Cardiac muscle cell (in vitro differentiated cells and primary cell): Measurements from ENCODE around the gene NCSTN. TPM values are rescaled to one million over a fixed set of nuclear protein-coding genes. Genes with fewer than 3 reads are reported as not detected.

Experiments
- DNase-seq, 2 donors: peaks; one replicate each; pipeline versions ENCODE4 v3.0.0 to v3.0.0-alpha.2; 2010 to 2017; ENCODE audit warnings: low read depth in 1 of 2, low spot score in 1 of 2
- H3K27ac ChIP-seq: fragments of 200-600 bp; sonication (generic); 2 replicates; pipeline ENCODE4 v1.5.1; 2016
- H3K27me3 ChIP-seq: fragments of 200-600 bp; sonication (generic); 2 replicates; pipeline ENCODE4 v1.6.0; 2016; ENCODE audit warnings: control low read depth
- H3K36me3 ChIP-seq: fragments of 200-600 bp; sonication (generic); 2 replicates; pipeline ENCODE4 v1.5.1; 2016; ENCODE audit warnings: control low read depth
- H3K4me1 ChIP-seq: fragments of 200-600 bp; sonication (generic); 2 replicates; pipeline ENCODE4 v1.8.1; 2017; ENCODE audit warnings: low read depth, mild to moderate bottlenecking, mixed run types
- H3K4me3 ChIP-seq: fragments of 200-600 bp; sonication (generic); 2 replicates; pipeline ENCODE4 v1.5.1; 2016; ENCODE audit warnings: mild to moderate bottlenecking
- H3K9me3 ChIP-seq: fragments of 200-600 bp; sonication (generic); 2 replicates; pipeline ENCODE4 v1.5.1; 2017; ENCODE audit warnings: low read depth, mild to moderate bottlenecking, control low read depth
- polyA plus RNA-seq: library from polyadenylated mRNA; unstranded; fragments of >200 nt; fragmentation: Nextera tagmentation; extraction: Ambion mirVana; gene quantifications from 2 replicates; pipeline ENCODE4 v1.2.1, GENCODE V29; 2016
- total RNA-seq: library from RNA; depleted of rRNA; stranded (reverse); fragments of >200 nt; gene quantifications from 2 replicates; pipeline ENCODE4 v1.2.3, GENCODE V29; 2016
- TF ChIP-seq, protein P1 (sequence below): IDR thresholded peaks from 2 replicates; pipeline ENCODE4 v1.5.1; 2012; ENCODE audit warnings: low read depth, mild to moderate bottlenecking, low read length

Gene NCSTN
- total and polyA plus RNA-seq, 2 experiments from 2014 or later, result 55.4 to 113 TPM

DNA sequence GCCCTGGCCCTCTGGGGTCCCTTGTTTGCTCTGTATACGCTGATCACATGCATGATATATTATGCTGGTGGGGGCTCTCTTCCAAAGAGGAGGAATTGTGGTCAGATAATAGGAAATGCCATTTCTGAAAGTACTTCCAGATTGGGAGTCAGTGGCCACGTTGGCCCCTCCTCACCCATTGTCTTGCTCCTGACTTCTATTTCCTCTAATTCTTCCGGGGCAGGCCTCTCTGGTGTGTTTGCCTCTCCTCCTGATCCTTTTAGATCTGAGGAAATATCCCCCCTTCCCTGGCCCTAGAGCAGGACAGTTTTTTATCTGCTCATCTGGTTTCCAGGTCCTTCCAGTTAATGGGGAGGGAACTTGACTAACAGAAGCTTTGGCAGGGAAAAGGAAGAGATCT lies 60.1 kb downstream of the NCSTN start:
- Histone ChIP-seq H3K4me3 (no peak overlapping the region), H3K27me3 (no peaks in the 10 kb centered on the region), H3K9me3 (no peaks in the 10 kb centered on the region), H3K36me3 (no peaks in the 10 kb centered on the region), H3K27ac (no peak overlapping the region), H3K4me1 (peaks cover 25% of the 10 kb centered on the region)
- DNase-seq, result peak in 1 of 2 donors; percentile 50
- TF ChIP-seq, protein P1, sequence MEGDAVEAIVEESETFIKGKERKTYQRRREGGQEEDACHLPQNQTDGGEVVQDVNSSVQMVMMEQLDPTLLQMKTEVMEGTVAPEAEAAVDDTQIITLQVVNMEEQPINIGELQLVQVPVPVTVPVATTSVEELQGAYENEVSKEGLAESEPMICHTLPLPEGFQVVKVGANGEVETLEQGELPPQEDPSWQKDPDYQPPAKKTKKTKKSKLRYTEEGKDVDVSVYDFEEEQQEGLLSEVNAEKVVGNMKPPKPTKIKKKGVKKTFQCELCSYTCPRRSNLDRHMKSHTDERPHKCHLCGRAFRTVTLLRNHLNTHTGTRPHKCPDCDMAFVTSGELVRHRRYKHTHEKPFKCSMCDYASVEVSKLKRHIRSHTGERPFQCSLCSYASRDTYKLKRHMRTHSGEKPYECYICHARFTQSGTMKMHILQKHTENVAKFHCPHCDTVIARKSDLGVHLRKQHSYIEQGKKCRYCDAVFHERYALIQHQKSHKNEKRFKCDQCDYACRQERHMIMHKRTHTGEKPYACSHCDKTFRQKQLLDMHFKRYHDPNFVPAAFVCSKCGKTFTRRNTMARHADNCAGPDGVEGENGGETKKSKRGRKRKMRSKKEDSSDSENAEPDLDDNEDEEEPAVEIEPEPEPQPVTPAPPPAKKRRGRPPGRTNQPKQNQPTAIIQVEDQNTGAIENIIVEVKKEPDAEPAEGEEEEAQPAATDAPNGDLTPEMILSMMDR, result no peak

DNA sequence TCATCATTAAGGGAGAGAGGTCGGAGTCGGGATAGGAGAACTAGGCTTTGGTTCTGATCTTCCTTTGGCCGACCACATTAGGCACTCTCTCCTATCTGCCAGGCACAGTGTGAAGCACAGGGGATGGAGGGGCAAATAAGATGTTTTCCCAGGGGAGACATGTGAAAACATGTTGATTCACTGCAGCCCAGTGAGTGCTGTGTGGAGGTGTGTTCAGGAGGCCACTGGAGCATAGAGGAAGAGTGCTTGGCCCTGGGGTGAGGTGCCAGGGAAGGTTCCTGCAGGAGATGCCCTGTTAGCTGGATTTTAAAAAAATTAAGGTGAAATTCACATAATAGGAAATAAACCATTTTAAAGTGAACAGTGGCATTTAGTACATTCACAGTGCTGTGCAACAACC lies 60.9 kb downstream of the NCSTN start:
- peaks cover 21% of the 10 kb centered on the region for H3K4me1 ChIP-seq
- H3K27ac ChIP-seq, result no peak overlapping the region
- no peaks in the 10 kb centered on the region for H3K36me3 ChIP-seq
- TF ChIP-seq, protein P1, result no peak
- H3K4me3 ChIP-seq, result no peak overlapping the region
- no peaks in the 10 kb centered on the region for H3K27me3 ChIP-seq
- DNase-seq, result no peak
- H3K9me3 ChIP-seq, result no peaks in the 10 kb centered on the region

DNA sequence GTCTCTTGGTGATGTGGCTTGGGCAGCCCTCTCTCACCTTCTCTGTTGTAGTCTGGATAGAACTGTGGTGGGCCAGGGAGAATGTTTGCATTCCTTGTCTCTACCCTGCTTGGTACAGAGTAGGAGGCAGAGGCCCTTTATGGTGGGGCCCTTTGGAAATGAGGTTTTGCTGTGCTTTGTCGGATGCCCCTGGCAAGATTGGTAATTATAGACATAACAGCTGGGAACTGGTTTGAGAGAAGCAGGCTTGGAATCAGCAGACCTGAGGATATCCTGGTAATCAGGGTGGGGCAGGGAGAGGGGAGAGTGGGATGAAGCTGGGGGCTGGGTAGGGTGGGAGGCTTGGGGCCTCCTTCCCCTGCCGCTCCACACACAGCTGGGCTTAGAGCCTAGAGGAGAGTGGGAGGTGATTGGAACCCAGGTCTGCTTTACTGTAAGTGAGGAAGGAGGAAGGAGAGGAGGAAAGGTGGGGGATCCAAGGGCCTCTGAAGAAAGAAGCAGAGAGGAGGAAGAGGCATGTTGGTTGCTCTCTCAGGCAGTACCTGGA lies 62.2 kb downstream of the NCSTN start:
- Histone ChIP-seq H3K4me1 (peaks cover 18% of the 10 kb centered on the region), H3K36me3 (no peaks in the 10 kb centered on the region), H3K27me3 (no peaks in the 10 kb centered on the region), H3K4me3 (no peak overlapping the region), H3K27ac (no peak overlapping the region), H3K9me3 (no peaks in the 10 kb centered on the region)
- TF ChIP-seq, protein P1, result no peak
- DNase-seq, result no peak

DNA sequence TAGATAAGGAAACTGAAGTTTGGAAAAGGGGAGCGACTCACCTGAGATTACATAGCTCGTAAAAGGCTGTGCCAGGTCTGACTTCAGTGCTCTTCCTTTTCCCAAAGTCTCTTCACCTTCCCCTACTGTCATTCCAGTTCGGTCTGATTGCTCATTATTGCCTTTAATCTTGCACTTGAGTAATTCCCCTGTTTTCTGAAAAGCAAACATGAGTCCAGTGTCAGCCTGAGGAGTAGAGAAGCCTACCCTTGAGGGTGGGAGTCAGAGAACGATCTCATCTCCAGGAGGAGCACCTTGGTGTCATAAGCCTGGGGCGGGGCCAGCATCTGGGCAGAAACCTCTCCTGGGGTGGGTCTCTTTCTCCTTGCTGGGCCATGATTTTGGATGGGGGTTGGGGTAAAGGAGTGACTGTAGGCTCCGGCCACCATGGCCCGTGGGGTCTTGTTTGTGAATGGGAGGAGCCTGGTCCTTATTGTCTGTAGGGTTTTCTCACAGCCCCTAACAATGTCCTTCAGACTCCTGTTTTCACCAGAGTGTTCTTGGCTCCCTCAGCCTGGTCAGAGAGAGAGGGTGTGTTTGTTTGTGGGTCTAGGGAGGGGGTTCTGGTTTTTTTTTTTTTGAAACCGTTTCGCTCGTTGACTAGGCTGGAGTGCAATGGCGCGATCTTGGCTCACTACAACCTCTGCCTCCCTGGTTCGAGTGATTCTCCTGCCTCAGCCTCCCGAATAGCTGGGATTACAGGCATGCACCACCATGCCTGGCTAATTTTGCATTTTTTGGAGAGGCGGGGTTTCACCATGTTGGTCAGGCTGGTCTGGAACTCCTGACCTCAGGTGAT lies 63.2 kb downstream of the NCSTN start:
- no peak overlapping the region for H3K4me3 ChIP-seq
- H3K27me3 ChIP-seq, result no peaks in the 10 kb centered on the region
- no peak overlapping the region for H3K27ac ChIP-seq
- no peak for DNase-seq
- H3K9me3 ChIP-seq, result no peaks in the 10 kb centered on the region
- peaks cover 28% of the 10 kb centered on the region for H3K4me1 ChIP-seq
- TF ChIP-seq, protein P1, result no peak
- H3K36me3 ChIP-seq, result no peaks in the 10 kb centered on the region

DNA sequence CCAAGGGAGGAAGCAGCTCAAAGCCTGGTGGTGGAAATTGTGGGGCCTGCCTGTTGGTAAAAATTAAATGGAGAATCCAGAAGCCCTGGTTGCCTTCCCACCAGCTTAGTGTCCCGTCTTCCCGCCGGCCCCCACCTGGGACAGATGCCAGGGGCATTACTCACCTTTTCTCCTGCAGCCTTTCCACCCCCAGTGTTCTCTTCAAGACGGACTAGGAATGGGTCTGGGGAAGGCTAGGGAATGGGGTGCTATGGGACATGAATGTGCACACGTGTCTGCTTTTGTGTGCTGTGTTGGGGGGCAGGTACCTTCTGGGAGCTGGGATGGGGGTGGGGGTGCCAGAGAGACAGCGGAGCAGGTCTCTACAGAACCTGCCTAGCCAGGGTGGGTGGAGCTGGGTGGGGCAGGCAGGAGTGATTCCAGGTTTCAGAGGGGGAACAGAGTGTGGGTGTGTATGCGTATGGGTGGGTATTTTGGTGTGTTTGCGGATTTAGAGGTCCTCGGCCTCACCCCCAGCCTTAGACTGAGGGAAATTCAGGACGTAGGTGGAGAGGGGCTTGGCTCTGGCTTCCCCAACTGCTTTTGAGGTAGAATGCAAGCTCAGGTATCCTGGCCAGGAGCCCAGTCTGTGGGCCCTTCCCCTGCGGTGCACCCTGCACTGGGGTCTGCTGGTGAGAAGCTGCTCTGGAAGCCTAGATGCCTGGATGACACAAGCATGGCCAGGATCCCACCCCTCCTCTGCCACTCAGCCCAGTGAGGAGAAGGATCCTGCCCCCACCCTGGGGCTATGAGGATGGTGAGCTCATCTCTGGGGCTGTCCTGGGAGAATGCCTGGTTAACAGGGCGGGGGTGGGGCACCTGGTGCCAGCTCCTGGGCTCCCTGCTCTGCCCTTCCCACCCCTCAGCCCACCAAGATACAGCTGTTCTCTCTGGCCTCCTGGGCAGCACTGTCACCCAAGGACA lies 64.9 kb downstream of the NCSTN start:
- Histone ChIP-seq H3K27me3 (no peaks in the 10 kb centered on the region), H3K4me1 (peaks cover 19% of the 10 kb centered on the region), H3K36me3 (no peaks in the 10 kb centered on the region), H3K27ac (no peak overlapping the region), H3K4me3 (no peak overlapping the region), H3K9me3 (no peaks in the 10 kb centered on the region)
- TF ChIP-seq, protein P1, result no peak
- peak in 1 of 2 donors; percentile 20 for DNase-seq
